Measurements from ENCODE around the gene PEF1.

PEF1 gene

GRCh38 chr1:31595836-31596736 is 48.6 kb downstream of the PEF1 start:
- DNase-seq (ENCODE audit: low read depth in 2 of 2) = no peak
- no peak overlapping the region for H3K4me3 ChIP-seq (replicated peaks in 1 of 2; ENCODE audit: low read depth in 2 of 2, low read length in 2 of 2)

GRCh38 chr1:31593770-31594632 is 50.7 kb downstream of the PEF1 start:
- peak; percentile 98 for TF ChIP-seq CTCF (IDR thresholded peaks at IDR 0.05; ENCODE audit: low read depth, low read length)
- no peak overlapping the region for H3K4me3 ChIP-seq (replicated peaks in 1 of 2; ENCODE audit: low read depth in 2 of 2, low read length in 2 of 2)
- DNase-seq (ENCODE audit: low read depth in 2 of 2) = peak; percentile 77 to 80

More at GRCh38 chr1:31595836-31596736, 48.6 kb downstream of the PEF1 start:
- no peak for TF ChIP-seq CTCF (IDR thresholded peaks at IDR 0.05; ENCODE audit: low read depth, low read length)

GRCh38 chr1:31593136-31593665 is 51.5 kb downstream of the PEF1 start:
- DNase-seq (ENCODE audit: low read depth in 2 of 2) = no peak
- no peak for TF ChIP-seq CTCF (IDR thresholded peaks at IDR 0.05; ENCODE audit: low read depth, low read length)
- no peak overlapping the region for H3K4me3 ChIP-seq (replicated peaks in 1 of 2; ENCODE audit: low read depth in 2 of 2, low read length in 2 of 2)

- no peak for TF ChIP-seq CTCF (IDR thresholded peaks at IDR 0.05; ENCODE audit: low read depth, low read length)
- no peak overlapping the region for H3K4me3 ChIP-seq (replicated peaks in 1 of 2; ENCODE audit: low read depth in 2 of 2, low read length in 2 of 2)
- DNase-seq (ENCODE audit: low read depth in 2 of 2) = no peak
Measured at GRCh38 chr1:31592132-31592531, 52.5 kb downstream of the PEF1 start.

GRCh38 chr1:31591425-31592093 is 53.1 kb downstream of the PEF1 start:
- no peak for DNase-seq (ENCODE audit: low read depth in 2 of 2)
- no peak for TF ChIP-seq CTCF (IDR thresholded peaks at IDR 0.05; ENCODE audit: low read depth, low read length)

More at GRCh38 chr1:31591425-31592093, 53.1 kb downstream of the PEF1 start:
- H3K4me3 ChIP-seq (replicated peaks in 1 of 2; ENCODE audit: low read depth in 2 of 2, low read length in 2 of 2) = no peak overlapping the region
